ENCODE data around the gene APBB1. TPM values are rescaled to one million over a fixed set of nuclear protein-coding genes. Genes with fewer than 3 reads are reported as not detected.

Gene APBB1
- total RNA-seq: 34.8 and 38.8 TPM in 2 replicates

GRCh38 chr11:6419009-6419631, at the start of gene APBB1:
TSS of gene APBB1 (minus strand) at chr11:6419094. CDS start at chr11:6411347, 7,747 bp downstream.

DNA sequence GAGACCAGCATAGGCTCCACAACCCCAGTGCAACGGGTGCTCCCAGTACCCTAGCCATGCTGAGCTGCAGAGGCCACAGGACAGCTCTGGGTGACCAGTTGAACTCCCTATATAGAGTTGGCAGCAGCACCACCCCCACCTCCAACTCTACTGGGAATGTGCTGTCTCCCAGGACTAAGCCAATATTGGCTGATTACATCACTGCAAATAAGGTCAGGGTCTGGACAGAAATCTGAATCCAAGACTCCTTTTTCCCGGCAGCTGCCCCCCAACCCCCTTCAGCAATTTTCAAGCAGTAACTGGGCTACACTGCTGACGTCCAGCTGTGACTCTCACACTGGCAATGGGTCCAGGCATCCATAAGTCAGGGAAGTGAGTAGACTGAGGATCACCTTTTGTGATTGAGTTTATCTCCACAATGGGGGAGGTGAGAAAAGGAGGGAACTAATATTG, 22.0 kb upstream of the APBB1 start, which contains the start of gene HPX:
Gene HPX, minus strand, starts transcription at position 82 of the 453 bp plus-strand sequence. Its CDS starts 24 bp downstream, at position 58.

DNA sequence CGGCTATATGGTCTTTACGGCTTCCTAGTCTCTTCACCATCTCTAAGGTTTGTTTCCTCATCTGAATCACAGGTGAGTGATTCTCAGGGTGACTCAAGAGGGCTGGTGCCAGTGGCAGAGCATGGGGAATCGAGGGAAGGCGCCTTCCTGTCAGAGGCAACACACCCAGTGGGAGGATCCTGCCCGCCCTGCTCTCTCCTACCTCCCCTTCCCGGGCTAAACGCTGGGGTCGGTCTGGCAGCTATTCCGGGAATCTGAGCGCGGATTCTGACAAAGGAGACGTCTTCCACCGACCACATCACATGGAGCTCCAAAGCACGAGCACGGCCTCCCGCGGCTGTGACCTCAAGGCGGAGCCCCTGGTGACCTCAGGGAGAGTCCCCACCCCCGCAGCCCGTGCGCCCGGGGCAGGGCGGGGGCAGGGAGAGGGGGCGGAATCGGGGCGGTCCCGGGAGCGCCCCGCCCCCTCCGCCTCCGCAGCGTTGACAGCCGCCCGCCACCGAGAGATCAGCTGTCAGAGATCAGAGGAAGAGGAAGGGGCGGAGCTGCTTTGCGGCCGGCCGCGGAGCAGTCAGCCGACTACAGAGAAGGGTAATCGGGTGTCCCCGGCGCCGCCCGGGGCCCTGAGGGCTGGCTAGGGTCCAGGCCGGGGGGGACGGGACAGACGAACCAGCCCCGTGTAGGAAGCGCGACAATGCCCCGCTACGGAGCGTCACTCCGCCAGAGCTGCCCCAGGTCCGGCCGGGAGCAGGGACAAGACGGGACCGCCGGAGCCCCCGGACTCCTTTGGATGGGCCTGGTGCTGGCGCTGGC, 28.8 kb downstream of the APBB1 start, which contains the start of gene SMPD1:
Gene SMPD1, plus strand, starts transcription at position 570 of the 813 bp plus-strand sequence. Its CDS starts 125 bp downstream, at position 695.

Other genes starting within 250 kb of the APBB1 start
- not detected in 2 replicates for gene OR52B2, start 248.8 kb downstream of the APBB1 start, total RNA-seq
- gene OR52W1, start 219.9 kb downstream of the APBB1 start, total RNA-seq: not detected in 2 replicates
- gene C11orf42, start 213.5 kb downstream of the APBB1 start, total RNA-seq: not detected in 2 replicates
- 11.1 and 11.3 TPM in 2 replicates for gene FHIP1B, start 184.5 kb downstream of the APBB1 start, total RNA-seq
- gene CNGA4, start 180.0 kb downstream of the APBB1 start, total RNA-seq: not detected in 2 replicates
- not detected in 2 replicates for gene CCKBR, start 159.3 kb downstream of the APBB1 start, total RNA-seq
- gene CAVIN3, start 98.6 kb downstream of the APBB1 start, total RNA-seq: 582 and 692 TPM in 2 replicates
- 49.5 and 55.6 TPM in 2 replicates for gene SMPD1, start 28.6 kb downstream of the APBB1 start, total RNA-seq
- gene HPX, start 21.9 kb upstream of the APBB1 start, total RNA-seq: 0.27 TPM in 1 of 2 replicates, not detected in the other
- 14.1 and 18.9 TPM in 2 replicates for gene TRIM3, start 54.8 kb upstream of the APBB1 start, total RNA-seq
- gene ARFIP2, start 62.2 kb upstream of the APBB1 start, total RNA-seq: 33.8 and 38.9 TPM in 2 replicates
- gene TIMM10B, start 62.4 kb upstream of the APBB1 start, total RNA-seq: 20.7 and 28.3 TPM in 2 replicates
- gene DNHD1, start 78.2 kb upstream of the APBB1 start, total RNA-seq: 0.47 and 2.3 TPM in 2 replicates
- gene RRP8, start 184.5 kb upstream of the APBB1 start, total RNA-seq: 17.4 and 19.6 TPM in 2 replicates
- 179 and 196 TPM in 2 replicates for gene ILK, start 184.7 kb upstream of the APBB1 start, total RNA-seq
- gene TAF10, start 193.1 kb upstream of the APBB1 start, total RNA-seq: 37.4 and 42.3 TPM in 2 replicates
- gene TPP1, start 200.3 kb upstream of the APBB1 start, total RNA-seq: 51.3 and 99.0 TPM in 2 replicates
- 22.5 and 23.9 TPM in 2 replicates for gene DCHS1, start 236.7 kb upstream of the APBB1 start, total RNA-seq

Data from mammary microvascular endothelial cell (primary cell).